ENCODE measurements around the gene SLC6A6. TPM values are rescaled to one million over a fixed set of nuclear protein-coding genes. Genes with fewer than 3 reads are reported as not detected.
A peak's percentile ranks its signal among the peaks of the same experiment; 100 is the strongest.

The SLC6A6 gene
- total RNA-seq, 1 donor from 2014 or later: 129 TPM

DNA sequence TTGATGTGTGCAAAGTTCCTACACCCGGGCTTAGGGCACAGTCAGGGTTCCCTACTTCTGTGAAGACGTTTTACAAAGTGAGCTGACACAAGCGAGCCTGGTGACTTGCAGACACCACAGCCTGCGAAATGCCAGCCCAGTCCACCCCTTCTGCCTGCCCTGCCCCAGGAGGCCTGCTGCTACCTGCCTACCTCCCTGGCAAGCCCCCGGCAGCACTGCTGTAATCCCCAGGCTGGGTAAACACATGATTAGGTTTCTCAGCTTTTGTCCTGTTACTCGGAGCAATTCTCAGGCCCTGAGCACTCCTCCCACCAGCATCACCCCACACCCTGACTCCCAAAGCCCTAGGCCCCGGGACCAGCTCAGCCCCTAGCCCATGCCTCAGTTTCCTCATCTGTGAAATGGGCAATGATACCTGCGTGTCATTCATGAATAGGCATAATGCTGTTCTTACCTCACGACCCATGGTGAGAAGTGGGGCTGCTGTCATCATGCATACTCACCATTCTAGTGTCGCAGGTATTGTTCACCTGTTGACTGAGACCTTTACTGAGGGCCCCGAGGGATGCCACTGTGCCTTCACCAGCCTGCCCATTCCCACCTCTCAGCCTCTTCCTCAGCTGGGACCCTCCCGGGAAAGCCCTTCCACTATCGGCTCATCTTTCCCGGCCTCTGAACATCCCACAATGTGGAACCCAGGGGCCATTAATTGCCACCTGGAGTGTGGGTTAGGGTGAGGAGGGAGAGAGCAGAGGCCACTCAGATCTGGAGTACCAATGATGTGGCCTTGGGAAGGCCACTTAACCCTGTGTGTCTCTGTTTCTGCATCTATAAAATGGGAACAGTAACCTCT lies 31.5 kb upstream of the SLC6A6 start:
- DNase-seq (ENCODE audit: low spot score): no peak
- intact Hi-C loops (cut with DNase I): loop anchor here (2.0 kb wide), 1 partner anchor 46 kb away; no protein-coding TSS in a partner anchor

GRCh38 chr3:14371573-14372474 lies 30.6 kb upstream of the SLC6A6 start:
- peak; percentile 95 for DNase-seq (ENCODE audit: low spot score)
- intact Hi-C loops (cut with DNase I): loop anchor here (2.0 kb wide), 2 partner anchors 47 to 139 kb away; no protein-coding TSS in a partner anchor

DNA sequence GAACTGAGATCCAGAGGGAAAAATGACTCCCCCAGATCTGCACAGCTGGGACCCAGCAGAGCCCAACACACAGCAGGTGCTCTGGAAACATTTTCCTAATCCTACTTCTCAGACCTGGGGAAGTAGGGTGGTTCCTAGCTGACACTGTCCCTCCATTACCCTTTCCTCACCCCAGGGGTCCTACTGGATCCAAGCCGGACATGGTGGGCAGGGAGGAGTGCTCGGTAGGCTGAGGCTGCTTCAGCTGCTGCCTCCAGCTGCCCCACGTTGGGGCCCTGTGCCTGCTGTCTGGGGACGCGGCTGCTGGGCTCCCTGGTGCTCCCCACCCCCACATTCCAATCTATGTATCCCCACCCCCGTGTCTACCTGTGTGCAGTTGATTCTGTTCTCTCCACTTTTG lies 29.8 kb upstream of the SLC6A6 start:
- no peak for DNase-seq (ENCODE audit: low spot score)
- intact Hi-C loops (cut with DNase I): loop anchor here (2.0 kb wide), 1 partner anchor 140 kb away; no protein-coding TSS in a partner anchor

DNA sequence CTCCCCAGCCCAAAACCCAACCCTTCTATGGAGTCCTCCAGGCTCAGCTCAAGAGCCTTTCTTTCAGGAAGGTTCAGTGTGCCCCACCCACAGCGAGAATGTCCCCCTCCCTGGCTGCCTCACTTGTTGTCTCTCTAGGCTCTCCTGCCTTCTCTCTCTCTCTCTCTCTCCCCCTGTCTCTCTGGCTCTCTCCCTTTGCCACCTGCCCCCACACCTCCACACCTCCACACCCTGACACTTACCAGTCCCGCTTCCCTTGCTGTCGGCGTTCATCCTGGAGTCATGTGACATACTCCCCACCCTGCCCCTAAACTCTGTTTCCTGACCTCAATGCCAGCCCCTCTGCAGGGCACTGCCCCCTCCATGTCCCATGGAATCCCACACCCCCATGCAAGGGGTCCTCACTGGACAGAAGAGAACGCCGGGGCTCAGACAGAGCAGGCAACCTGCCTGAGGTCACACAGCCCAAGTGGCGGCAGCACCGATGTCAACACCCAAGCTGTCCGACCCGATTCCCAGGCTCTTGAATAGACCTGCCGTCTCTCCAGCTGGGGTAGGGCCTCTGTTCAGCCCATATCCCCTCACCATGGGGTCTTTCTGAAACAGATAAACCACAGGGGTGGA lies 28.5 kb upstream of the SLC6A6 start:
- DNase-seq (ENCODE audit: low spot score): no peak
- intact Hi-C loops (cut with DNase I): loop anchor here (1.0 to 2.0 kb wide), 3 partner anchors 28 to 141 kb away; partner anchors contain the start of gene SLC6A6

DNA sequence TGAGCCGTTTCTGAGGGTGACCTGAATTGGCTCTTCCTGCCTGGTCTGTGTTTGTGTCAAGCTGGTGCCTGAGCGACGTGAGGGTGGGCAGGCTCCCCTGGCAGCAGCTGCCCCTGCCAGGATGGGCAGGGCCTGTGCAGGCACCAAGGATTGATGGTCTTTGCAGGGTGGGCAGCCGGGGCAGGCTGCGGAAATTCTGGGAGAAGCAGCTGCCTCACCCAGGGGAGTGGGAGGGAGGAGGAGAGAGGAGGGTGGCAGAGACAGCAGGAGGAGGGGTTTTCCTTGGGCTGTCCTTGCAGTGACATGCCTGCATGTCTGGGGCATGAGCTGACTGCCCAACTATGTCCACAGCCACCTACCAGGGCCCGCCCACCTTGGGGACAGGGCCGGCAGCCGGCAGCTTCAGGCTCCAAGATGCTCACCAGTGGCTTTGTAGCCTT lies 27.9 kb upstream of the SLC6A6 start:
- peak; percentile 83 for DNase-seq (ENCODE audit: low spot score)
- intact Hi-C loops (cut with DNase I): loop anchor here (1.0 kb wide), 2 partner anchors 28 to 138 kb away; partner anchors contain the start of gene SLC6A6

DNA sequence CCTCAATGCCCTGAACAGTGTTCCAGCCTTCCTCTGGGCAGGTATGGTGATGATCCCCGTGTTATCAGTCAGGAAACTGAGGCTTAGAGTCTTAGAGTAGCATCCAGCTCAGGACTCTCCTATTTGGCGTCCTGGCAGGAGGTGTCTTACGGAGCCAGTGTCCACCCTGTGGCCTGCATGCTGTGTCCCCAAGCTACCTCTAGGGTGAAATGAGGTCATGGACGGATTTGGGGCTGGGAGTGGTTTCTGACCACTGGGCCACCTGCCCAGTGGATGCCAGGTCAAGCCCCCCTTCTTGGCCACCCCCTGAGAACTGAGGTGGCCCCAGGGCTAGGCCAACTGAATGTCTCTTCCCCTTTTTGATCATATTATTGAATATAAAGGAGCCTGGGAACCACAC lies 27.2 kb upstream of the SLC6A6 start:
- intact Hi-C loops (cut with DNase I): no loop called here

GRCh38 chr3:14376348-14377043 lies 25.9 kb upstream of the SLC6A6 start:
- no peak for DNase-seq (ENCODE audit: low spot score)
- intact Hi-C loops (cut with DNase I): no loop called here

More for the DNA sequence above, 27.2 kb upstream of the SLC6A6 start:
- no peak for DNase-seq (ENCODE audit: low spot score)

DNA sequence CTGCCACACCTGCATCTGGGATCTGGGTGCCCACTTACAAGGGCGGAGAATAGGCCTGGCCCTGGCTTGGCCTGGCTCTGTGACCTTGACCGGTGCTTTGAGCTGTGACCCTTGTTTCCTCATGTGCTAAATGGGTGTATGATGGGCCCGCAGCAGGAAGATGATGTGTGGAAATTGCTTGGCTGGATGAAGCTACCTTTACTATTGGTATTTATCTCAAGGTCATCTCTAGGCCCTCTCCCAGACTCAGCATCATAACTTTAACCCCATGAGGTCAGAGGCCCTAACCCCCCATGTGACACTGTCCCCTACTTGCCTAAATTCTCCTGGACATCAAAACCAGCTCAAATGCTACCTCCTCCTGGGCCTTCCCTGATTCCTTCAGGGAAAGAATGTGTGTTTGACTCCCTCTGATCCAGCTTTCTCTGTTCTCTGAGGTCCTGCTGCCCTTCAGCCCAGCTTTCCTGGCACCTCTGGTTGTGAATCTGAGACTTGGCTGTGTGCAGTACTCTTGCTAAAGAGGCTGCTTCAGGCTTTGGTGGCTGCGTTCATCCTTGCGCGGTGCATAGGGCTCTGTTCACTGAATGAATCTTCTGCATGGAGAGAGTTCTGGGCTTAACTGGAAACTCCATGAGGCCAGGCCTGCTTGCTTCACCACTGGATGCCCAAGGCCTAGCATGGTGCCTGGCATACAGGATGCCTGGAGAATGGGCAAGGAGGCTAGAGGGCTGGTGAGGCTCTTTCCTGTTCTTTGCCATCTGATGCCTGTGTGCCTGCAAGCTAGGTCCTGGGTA lies 25.2 kb upstream of the SLC6A6 start:
- intact Hi-C loops (cut with DNase I): no loop called here
- DNase-seq (ENCODE audit: low spot score): no peak

DNA sequence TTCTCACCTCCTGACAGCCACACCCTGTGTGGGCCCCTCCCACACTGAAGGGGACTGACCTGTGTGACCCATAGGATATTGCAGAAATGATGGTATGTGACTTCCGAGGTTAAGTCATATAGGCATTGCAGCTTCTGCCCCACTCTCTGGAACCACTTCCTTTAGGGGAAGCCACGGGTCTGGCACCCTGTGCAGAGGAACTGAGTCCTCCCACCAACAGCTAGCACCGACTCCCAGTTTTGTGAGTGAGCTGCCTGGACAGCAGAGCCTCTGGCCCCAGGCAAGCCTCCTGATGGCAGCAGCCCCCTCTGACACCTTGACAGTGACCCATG lies 24.6 kb upstream of the SLC6A6 start:
- intact Hi-C loops (cut with DNase I): no loop called here
- DNase-seq (ENCODE audit: low spot score): peak; percentile 89

DNA sequence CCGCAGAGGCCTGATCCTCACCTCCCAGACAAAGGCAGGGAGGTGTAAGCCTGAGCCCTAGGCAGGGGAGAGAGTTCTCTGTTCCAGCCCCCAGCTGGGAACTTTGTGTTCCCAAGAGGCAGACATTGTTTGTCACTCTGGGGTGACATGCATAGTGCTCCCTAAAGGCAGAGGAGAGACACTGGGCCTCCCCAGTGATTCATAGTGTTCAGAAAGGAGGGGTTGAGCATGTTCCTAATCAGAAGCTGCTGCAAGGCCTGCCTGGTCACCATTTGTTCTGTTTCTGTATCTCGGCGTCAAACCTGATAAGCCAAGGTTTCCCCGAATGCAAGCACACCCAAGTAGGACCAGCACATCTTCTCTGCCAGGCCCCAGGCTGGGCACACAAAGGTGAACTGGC lies 24.0 kb upstream of the SLC6A6 start:
- no peak for DNase-seq (ENCODE audit: low spot score)
- intact Hi-C loops (cut with DNase I): no loop called here

- intact Hi-C loops (cut with DNase I): no loop called here
- DNase-seq (ENCODE audit: low spot score): no peak
These were observed 22.6 kb upstream of the SLC6A6 start for GRCh38 chr3:14379843-14380242.

DNA sequence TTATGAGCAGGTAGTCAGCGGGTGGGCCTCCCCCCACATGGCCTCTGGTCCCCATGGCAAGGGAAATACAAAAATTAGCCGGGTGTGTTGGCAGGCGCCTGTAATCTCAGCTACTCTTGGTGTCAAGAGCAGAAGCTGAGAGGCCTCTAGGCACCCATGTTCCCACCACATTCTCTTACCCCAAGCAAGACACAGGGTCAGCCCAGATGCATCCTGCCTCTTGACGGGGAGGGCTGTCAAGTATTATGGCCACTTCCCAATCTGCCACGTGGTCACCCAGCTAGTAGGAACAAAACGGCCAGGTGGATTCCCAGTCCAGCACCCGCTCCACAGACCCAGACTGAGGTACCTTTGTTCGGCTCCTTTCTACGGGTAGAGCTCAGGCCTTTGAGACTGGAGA lies 16.2 kb upstream of the SLC6A6 start:
- intact Hi-C loops (cut with DNase I): no loop called here
- no peak for DNase-seq (ENCODE audit: low spot score)

GRCh38 chr3:14388201-14388600 lies 14.2 kb upstream of the SLC6A6 start:
- DNase-seq (ENCODE audit: low spot score): no peak
- intact Hi-C loops (cut with DNase I): no loop called here

GRCh38 chr3:14389166-14389606 lies 13.2 kb upstream of the SLC6A6 start:
- intact Hi-C loops (cut with DNase I): no loop called here
- no peak for DNase-seq (ENCODE audit: low spot score)

- DNase-seq (ENCODE audit: low spot score): no peak
- intact Hi-C loops (cut with DNase I): no loop called here
These were observed 12.7 kb upstream of the SLC6A6 start for GRCh38 chr3:14389716-14390115.

- no peak for DNase-seq (ENCODE audit: low spot score)
- intact Hi-C loops (cut with DNase I): no loop called here
These were observed 11.4 kb upstream of the SLC6A6 start for GRCh38 chr3:14391033-14391432.

DNA sequence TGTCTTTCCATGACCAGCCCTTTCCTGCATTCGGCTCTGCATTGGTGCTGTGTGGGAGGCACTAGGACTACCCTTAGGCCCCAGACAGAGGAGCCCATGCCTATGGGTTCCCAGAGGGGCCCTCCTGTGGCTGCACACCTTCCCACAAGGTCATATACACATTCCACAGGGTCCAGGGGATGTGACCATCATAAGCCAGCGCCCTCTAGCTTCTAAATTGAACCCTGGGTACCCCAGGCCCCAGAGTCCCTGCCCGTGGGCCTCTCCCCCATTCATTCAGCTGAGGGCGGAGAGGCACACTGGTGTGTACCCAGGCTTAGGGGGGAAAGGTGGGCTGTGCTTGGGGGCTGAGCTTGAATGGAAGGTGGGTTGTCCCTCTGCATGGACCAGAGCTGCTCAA lies 10.2 kb upstream of the SLC6A6 start:
- DNase-seq (ENCODE audit: low spot score): no peak
- intact Hi-C loops (cut with DNase I): no loop called here

DNA sequence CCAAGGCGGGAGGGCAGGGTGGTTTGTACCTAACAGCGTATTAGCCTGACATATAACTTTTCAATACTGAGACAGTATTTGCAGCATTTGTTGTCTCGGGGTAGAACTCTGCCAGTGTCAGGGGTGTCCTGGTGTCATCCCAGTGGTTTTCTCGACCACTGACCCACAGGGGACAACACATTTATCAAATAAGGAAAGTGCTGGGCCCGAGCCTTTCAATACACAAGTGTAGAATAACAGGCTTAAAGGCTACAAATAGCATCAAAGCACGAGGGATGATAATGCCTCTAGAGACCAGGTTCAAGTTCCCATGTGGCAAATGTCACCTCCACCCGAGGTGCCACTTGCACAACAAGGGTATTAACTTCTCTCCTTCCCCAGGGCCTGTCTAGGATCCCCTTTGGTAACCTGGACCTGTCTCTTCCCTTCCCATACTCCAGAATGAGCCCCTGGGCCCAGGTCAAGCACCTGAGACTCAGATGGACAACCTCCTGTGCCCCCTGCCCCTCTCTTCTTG lies 9.5 kb upstream of the SLC6A6 start:
- intact Hi-C loops (cut with DNase I): no loop called here
- no peak for DNase-seq (ENCODE audit: low spot score)
